Omental fat pad (tissue), 4 donors: ENCODE measurements around the gene MAMDC2. TPM values are rescaled to one million over a fixed set of nuclear protein-coding genes. Genes with fewer than 3 reads are reported as not detected.

Source experiments
- ATAC-seq: fragments of 150-250 bp; one replicate; pipeline ENCODE4 v1.9.1; 2016; ENCODE audit warnings: mild to moderate bottlenecking, moderate library complexity; ENCODE audit not compliant: low FRiP score
- DNase-seq: peaks from one replicate; pipeline ENCODE4 v3.0.0-alpha.2; 2019; ENCODE audit warnings: low spot score
- CTCF ChIP-seq, 3 donors: fragments of 450-650 bp; IDR thresholded peaks; one replicate each; pipeline ENCODE4 v1.5.1; 2016 to 2017; ENCODE audit warnings: antibody characterized with exemption in 3 of 3, mild to moderate bottlenecking in 3 of 3, moderate library complexity in 2 of 3
- total RNA-seq, 4 donors: library from RNA; depleted of rRNA; stranded (reverse); fragments of >200 nt; gene quantifications; one replicate each; pipeline ENCODE4 v1.1.0, GENCODE V29; 2016

MAMDC2 gene
- total RNA-seq, 4 donors from 2014 or later = 9.0 to 43.7 (median 16.5) TPM

GRCh38 chr9:70135176-70135575, 91.5 kb downstream of the MAMDC2 start:
- TF ChIP-seq CTCF (IDR thresholded peaks at IDR 0.05) = no peak
- ATAC-seq = no peak
- DNase-seq = no peak

GRCh38 chr9:70136632-70137031, 93.0 kb downstream of the MAMDC2 start:
- no peak for TF ChIP-seq CTCF (IDR thresholded peaks at IDR 0.05)
- ATAC-seq (no peak), DNase-seq (no peak)

GRCh38 chr9:70137577-70137976, 93.9 kb downstream of the MAMDC2 start:
- DNase-seq (no peak), ATAC-seq (no peak)
- no peak for TF ChIP-seq CTCF (IDR thresholded peaks at IDR 0.05)

- DNase-seq = no peak
- TF ChIP-seq CTCF (IDR thresholded peaks at IDR 0.05) = no peak
- no peak for ATAC-seq
Measured at GRCh38 chr9:70142101-70142500, 98.5 kb downstream of the MAMDC2 start.

- ATAC-seq (no peak), DNase-seq (no peak)
- no peak for TF ChIP-seq CTCF (IDR thresholded peaks at IDR 0.05)
Measured at GRCh38 chr9:70143394-70144130, 99.9 kb downstream of the MAMDC2 start.

GRCh38 chr9:70144131-70144503, 100.5 kb downstream of the MAMDC2 start:
- no peak for DNase-seq
- no peak for ATAC-seq
- TF ChIP-seq CTCF (IDR thresholded peaks at IDR 0.05) = no peak

GRCh38 chr9:70145981-70146380, 102.3 kb downstream of the MAMDC2 start:
- no peak for TF ChIP-seq CTCF (IDR thresholded peaks at IDR 0.05)

More at GRCh38 chr9:70145981-70146380, 102.3 kb downstream of the MAMDC2 start:
- ATAC-seq (no peak), DNase-seq (no peak)
